DND-41 (cell line): ENCODE measurements around the gene USP20.

Source experiments
- ATAC-seq: fragments of 200-7000 bp; cut with Tn5 transposase; 3 replicates; pipeline ENCODE4 v1.9.1; 2021; ENCODE audit warnings: low read depth; ENCODE audit not compliant: insufficient read depth
- DNase-seq: peaks from one replicate; pipeline ENCODE4 v3.0.0-alpha.2; 2020
- H2AFZ ChIP-seq: 2 replicates; pipeline ENCODE4 v1.6.0; 2012; ENCODE audit warnings: low read depth, low read length
- H3K27ac ChIP-seq: 2 replicates; pipeline ENCODE4 v1.5.1; 2012; ENCODE audit warnings: low read length, inconsistent platforms
- H3K27me3 ChIP-seq: fragments of 200-600 bp; sonication (generic); 2 replicates; pipeline ENCODE4 v1.6.0; 2012; ENCODE audit warnings: low read length, mild to moderate bottlenecking, inconsistent platforms; ENCODE audit not compliant: insufficient read depth, poor library complexity
- H3K36me3 ChIP-seq: 2 replicates; pipeline ENCODE4 v1.5.1; 2012; ENCODE audit warnings: low read length, inconsistent platforms; ENCODE audit not compliant: insufficient read depth
- H3K4me1 ChIP-seq: 2 replicates; pipeline ENCODE4 v1.5.1; 2012; ENCODE audit warnings: mild to moderate bottlenecking, low read length; ENCODE audit not compliant: insufficient read depth
- H3K4me2 ChIP-seq: 2 replicates; pipeline ENCODE4 v1.6.0; 2012; ENCODE audit warnings: mild to moderate bottlenecking, moderate library complexity, low read length, inconsistent platforms; ENCODE audit not compliant: insufficient read depth
- H3K4me3 ChIP-seq, 2 experiments: fragments of 200-600 bp in 1 of 2; shearing (Covaris generic) in 1 of 2; 2 replicates each; pipeline ENCODE4 v1.5.1; 2012 to 2016; ENCODE audit warnings: inconsistent platforms in 2 of 2, low read length in 2 of 2, mild to moderate bottlenecking in 2 of 2, low read depth in 1 of 2, moderate library complexity in 1 of 2
- H3K79me2 ChIP-seq: 2 replicates; pipeline ENCODE4 v1.6.0; 2012; ENCODE audit warnings: low read length, inconsistent platforms; ENCODE audit not compliant: insufficient read depth
- H3K9ac ChIP-seq: 2 replicates; pipeline ENCODE4 v1.6.0; 2012; ENCODE audit warnings: low read depth, mild to moderate bottlenecking, inconsistent platforms, low read length, moderate library complexity
- H3K9me3 ChIP-seq: 2 replicates; pipeline ENCODE4 v1.5.1; 2012; ENCODE audit warnings: low read length, moderate library complexity, mild to moderate bottlenecking, inconsistent platforms; ENCODE audit not compliant: insufficient read depth, severe bottlenecking
- H4K20me1 ChIP-seq: 2 replicates; pipeline ENCODE4 v1.6.0; 2012; ENCODE audit warnings: low read length; ENCODE audit not compliant: insufficient read depth
- CTCF ChIP-seq: IDR thresholded peaks from 2 replicates; pipeline ENCODE4 v1.5.1; 2012; ENCODE audit warnings: borderline replicate concordance, low read length, moderate library complexity, mild to moderate bottlenecking; ENCODE audit not compliant: poor library complexity, severe bottlenecking; ENCODE audit errors: extremely low read depth
- EZH2 ChIP-seq: IDR thresholded peaks from 3 replicates; pipeline ENCODE4 v1.6.1; 2012; ENCODE audit warnings: borderline replicate concordance, low read depth, mild to moderate bottlenecking, moderate library complexity, low read length, inconsistent platforms; ENCODE audit not compliant: severe bottlenecking

USP20 gene

GRCh38 chr9:129891569-129891968 is 56.3 kb downstream of the USP20 start:
- Histone ChIP-seq H3K4me1 (peaks cover 98% of the 10 kb centered on the region), H3K36me3 (peaks cover 31% of the 10 kb centered on the region)

GRCh38 chr9:129894120-129894823 is 59.0 kb downstream of the USP20 start:
- H3K4me2 ChIP-seq, result peak overlapping the region; percentile 52
- no peak overlapping the region for H2AFZ ChIP-seq

More at GRCh38 chr9:129891569-129891968, 56.3 kb downstream of the USP20 start:
- peak overlapping the region in 1 of 2 experiments; percentile 39; a peak in 2 of 4 replicates for H3K4me3 ChIP-seq
- no peaks in the 10 kb centered on the region for H3K27me3 ChIP-seq
- peak overlapping the region; percentile 76 for H3K9ac ChIP-seq
- peak overlapping the region; percentile 97 for H3K27ac ChIP-seq
- peak overlapping the region; percentile 53 for H3K4me2 ChIP-seq
- H3K79me2 ChIP-seq, result peaks cover 43% of the 10 kb centered on the region
- H2AFZ ChIP-seq, result no peak overlapping the region
- no peak for TF ChIP-seq CTCF
- H4K20me1 ChIP-seq, result no peaks in the 10 kb centered on the region
- no peaks in the 10 kb centered on the region for H3K9me3 ChIP-seq
- ATAC-seq (no peak), DNase-seq (peak; percentile 52)

GRCh38 chr9:129895376-129896268 is 60.4 kb downstream of the USP20 start:
- H3K9me3 ChIP-seq, result no peaks in the 10 kb centered on the region
- TF ChIP-seq CTCF (no peak), EZH2 (no peak)
- H2AFZ ChIP-seq, result no peak overlapping the region
- H3K4me3 ChIP-seq, result peak overlapping the region in 1 of 2 experiments; percentile 3; a peak in 1 of 4 replicates
- H3K27ac ChIP-seq, result peak overlapping the region; percentile 97
- H3K9ac ChIP-seq, result peak overlapping the region; percentile 76
- H3K79me2 ChIP-seq, result peaks cover 43% of the 10 kb centered on the region
- H3K4me1 ChIP-seq, result peaks cover 100% of the 10 kb centered on the region
- ATAC-seq, result peak; percentile 25; the same call in 2 of the 3 replicates
- peak overlapping the region; percentile 39; the same call in 1 of the 2 replicates for H3K4me2 ChIP-seq
- H3K36me3 ChIP-seq, result peaks cover 53% of the 10 kb centered on the region
- H4K20me1 ChIP-seq, result no peaks in the 10 kb centered on the region
- DNase-seq, result peak; percentile 74
- H3K27me3 ChIP-seq, result no peaks in the 10 kb centered on the region

More at GRCh38 chr9:129894120-129894823, 59.0 kb downstream of the USP20 start:
- TF ChIP-seq EZH2 (no peak), CTCF (no peak)
- Histone ChIP-seq H3K36me3 (peaks cover 46% of the 10 kb centered on the region), H3K27ac (peak overlapping the region; percentile 97), H3K27me3 (no peaks in the 10 kb centered on the region), H3K9ac (peak overlapping the region; percentile 76), H3K79me2 (peaks cover 37% of the 10 kb centered on the region), H4K20me1 (no peaks in the 10 kb centered on the region), H3K4me1 (peaks cover 99% of the 10 kb centered on the region), H3K4me3 (no peak overlapping the region), H3K9me3 (no peaks in the 10 kb centered on the region)
- peak; percentile 91 for DNase-seq
- peak; percentile 66 for ATAC-seq
